ENCODE measurements around the gene NRG3. TPM values are rescaled to one million over a fixed set of nuclear protein-coding genes. Genes with fewer than 3 reads are reported as not detected.

The NRG3 gene
- total RNA-seq, 1 donor from 2014 or later = 32.2 TPM

DNA sequence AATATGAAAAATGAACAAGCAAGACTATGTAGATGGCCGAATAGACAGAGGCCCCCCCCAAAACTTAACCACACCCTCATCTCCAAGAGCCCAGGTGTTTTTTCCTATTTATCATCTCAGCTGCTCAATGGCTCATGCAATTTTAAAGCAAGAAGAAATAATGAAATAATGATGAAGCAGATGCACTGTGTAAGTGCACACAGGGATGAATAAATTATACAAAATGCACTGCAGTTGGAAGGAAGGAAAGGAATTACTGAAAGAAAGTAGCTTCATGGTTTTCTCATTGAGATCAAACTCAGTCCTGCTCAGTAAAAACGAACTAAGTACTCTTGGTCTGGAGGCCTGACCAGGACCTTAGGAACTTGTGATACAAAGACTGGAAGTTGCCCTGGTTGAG is 810.1 kb downstream of the NRG3 start:
- Mint-ChIP-seq H3K27me3 (no peaks in the 10 kb centered on the region), H3K27ac (no peak overlapping the region)
- DNase-seq (ENCODE audit: low spot score, unreplicated experiment) = no peak

DNA sequence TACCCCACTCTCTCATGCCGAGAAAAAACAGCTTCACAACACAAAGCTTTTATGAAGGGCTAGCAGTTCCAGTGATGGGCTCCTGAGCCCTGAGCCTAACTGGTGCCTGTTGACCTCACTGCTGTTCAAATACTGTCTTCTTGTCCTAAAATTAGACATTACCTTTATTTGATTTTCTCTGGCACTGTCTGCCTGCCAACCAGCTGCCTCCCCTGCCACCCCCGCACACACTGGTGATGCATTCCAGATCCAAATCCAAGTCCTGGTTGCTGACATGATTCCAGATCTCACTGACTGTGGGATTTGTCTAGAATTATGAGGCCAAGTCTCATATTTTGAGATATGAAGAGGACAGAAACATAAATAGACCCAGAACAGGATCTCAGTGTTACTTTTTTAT is 816.2 kb downstream of the NRG3 start:
- Mint-ChIP-seq H3K36me3 (ENCODE audit: insufficient read depth) (peaks cover 5% of the 10 kb centered on the region), H3K9me3 (ENCODE audit: low read depth) (peaks cover 11% of the 10 kb centered on the region), H3K4me1 (ENCODE audit: low read depth) (no peaks in the 10 kb centered on the region), H3K4me3 (ENCODE audit: low read depth) (no peak overlapping the region), H3K27ac (no peak overlapping the region), H3K27me3 (no peaks in the 10 kb centered on the region)
- no peak for DNase-seq (ENCODE audit: low spot score, unreplicated experiment)
- TF ChIP-seq, protein P1, sequence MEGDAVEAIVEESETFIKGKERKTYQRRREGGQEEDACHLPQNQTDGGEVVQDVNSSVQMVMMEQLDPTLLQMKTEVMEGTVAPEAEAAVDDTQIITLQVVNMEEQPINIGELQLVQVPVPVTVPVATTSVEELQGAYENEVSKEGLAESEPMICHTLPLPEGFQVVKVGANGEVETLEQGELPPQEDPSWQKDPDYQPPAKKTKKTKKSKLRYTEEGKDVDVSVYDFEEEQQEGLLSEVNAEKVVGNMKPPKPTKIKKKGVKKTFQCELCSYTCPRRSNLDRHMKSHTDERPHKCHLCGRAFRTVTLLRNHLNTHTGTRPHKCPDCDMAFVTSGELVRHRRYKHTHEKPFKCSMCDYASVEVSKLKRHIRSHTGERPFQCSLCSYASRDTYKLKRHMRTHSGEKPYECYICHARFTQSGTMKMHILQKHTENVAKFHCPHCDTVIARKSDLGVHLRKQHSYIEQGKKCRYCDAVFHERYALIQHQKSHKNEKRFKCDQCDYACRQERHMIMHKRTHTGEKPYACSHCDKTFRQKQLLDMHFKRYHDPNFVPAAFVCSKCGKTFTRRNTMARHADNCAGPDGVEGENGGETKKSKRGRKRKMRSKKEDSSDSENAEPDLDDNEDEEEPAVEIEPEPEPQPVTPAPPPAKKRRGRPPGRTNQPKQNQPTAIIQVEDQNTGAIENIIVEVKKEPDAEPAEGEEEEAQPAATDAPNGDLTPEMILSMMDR (IDR thresholded peaks at IDR 0.05; ENCODE audit: unreplicated experiment) = no peak

More for the DNA sequence above, 810.1 kb downstream of the NRG3 start:
- Mint-ChIP-seq H3K4me3 (ENCODE audit: low read depth) (no peak overlapping the region), H3K4me1 (ENCODE audit: low read depth) (no peaks in the 10 kb centered on the region), H3K9me3 (ENCODE audit: low read depth) (no peaks in the 10 kb centered on the region), H3K36me3 (ENCODE audit: insufficient read depth) (peaks cover 1% of the 10 kb centered on the region)
- TF ChIP-seq, protein P1 (IDR thresholded peaks at IDR 0.05; ENCODE audit: unreplicated experiment) = no peak

DNA sequence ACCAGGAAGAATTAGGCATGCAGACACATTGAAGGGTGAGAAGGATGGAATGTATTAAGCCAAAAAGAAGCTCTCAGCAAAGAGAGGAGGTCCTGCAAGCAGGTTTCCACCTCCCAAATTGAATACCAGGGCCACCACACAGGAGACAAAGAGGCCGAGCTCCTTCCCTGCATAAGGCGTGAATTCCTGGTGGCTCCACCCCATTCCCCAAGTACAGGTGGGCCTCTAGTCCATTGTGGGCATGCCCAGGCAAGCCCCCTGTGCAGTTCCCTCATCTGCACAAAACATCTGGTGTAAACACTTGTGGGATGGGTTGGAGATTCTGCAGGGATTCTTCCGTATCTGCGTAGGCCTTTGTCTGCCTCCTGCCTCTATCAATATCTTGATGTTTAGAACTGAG is 817.5 kb downstream of the NRG3 start:
- Mint-ChIP-seq H3K27me3 (no peaks in the 10 kb centered on the region), H3K4me3 (ENCODE audit: low read depth) (no peak overlapping the region), H3K4me1 (ENCODE audit: low read depth) (peaks cover 5% of the 10 kb centered on the region), H3K27ac (no peak overlapping the region), H3K9me3 (ENCODE audit: low read depth) (peaks cover 11% of the 10 kb centered on the region), H3K36me3 (ENCODE audit: insufficient read depth) (peaks cover 3% of the 10 kb centered on the region)
- DNase-seq (ENCODE audit: low spot score, unreplicated experiment) = no peak
- TF ChIP-seq, protein P1 (IDR thresholded peaks at IDR 0.05; ENCODE audit: unreplicated experiment) = no peak

DNA sequence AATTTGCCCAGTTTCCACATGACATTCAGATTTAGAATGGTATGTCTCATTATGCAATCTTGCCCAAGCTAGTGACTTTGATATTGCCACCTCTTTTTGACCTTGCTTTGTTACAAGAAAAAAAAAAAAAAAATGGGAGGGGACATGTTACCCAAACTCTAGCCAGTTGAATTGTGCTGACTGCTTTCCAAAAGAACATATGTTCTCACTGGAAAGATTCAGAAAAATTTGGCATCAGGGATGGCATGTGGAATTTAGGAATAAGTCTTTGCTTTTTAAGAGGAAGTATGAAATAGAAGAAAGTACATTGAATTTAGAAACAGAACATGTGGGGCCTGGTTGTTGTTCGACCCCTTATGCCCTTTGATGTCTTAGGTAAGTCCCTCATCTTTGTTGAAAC is 846.8 kb downstream of the NRG3 start:
- H3K27me3 Mint-ChIP-seq = no peaks in the 10 kb centered on the region
- peaks cover 6% of the 10 kb centered on the region for H3K9me3 Mint-ChIP-seq (ENCODE audit: low read depth)
- no peak overlapping the region for H3K27ac Mint-ChIP-seq
- H3K4me1 Mint-ChIP-seq (ENCODE audit: low read depth) = peaks cover 5% of the 10 kb centered on the region
- TF ChIP-seq, protein P1 (IDR thresholded peaks at IDR 0.05; ENCODE audit: unreplicated experiment) = no peak
- DNase-seq (ENCODE audit: low spot score, unreplicated experiment) = no peak
- no peak overlapping the region for H3K4me3 Mint-ChIP-seq (ENCODE audit: low read depth)
- peaks cover 7% of the 10 kb centered on the region for H3K36me3 Mint-ChIP-seq (ENCODE audit: insufficient read depth)

DNA sequence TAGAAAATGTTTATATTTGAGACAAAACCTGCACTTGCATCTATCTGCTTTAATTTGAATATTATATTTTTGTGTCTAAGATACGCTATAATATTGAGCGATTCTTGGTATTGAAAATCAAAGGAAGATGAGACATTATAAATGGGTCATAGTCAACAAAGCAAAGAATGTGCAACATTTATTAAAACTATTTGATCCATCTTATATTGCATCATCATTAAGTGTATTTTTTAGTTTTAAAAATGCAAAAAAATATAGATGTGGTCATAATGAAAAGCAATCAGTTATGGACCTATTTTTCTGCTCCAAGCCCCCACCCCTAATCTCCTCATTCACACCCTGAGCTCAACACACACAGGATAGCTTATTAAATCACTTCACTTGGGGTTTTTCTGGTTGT is 847.3 kb downstream of the NRG3 start:
- Mint-ChIP-seq H3K9me3 (ENCODE audit: low read depth) (peaks cover 8% of the 10 kb centered on the region), H3K27ac (no peak overlapping the region), H3K4me3 (ENCODE audit: low read depth) (no peak overlapping the region), H3K36me3 (ENCODE audit: insufficient read depth) (peaks cover 8% of the 10 kb centered on the region), H3K27me3 (no peaks in the 10 kb centered on the region), H3K4me1 (ENCODE audit: low read depth) (peaks cover 5% of the 10 kb centered on the region)
- DNase-seq (ENCODE audit: low spot score, unreplicated experiment) = no peak
- TF ChIP-seq, protein P1 (IDR thresholded peaks at IDR 0.05; ENCODE audit: unreplicated experiment) = no peak
